OCI-LY3 (cell line): ENCODE data around the gene NLGN1.

Source experiments
- H2AFZ ChIP-seq: fragments of 200-600, 300-600 bp; shearing (Covaris generic); 2 replicates; pipeline ENCODE4 v1.6.0; 2014; ENCODE audit warnings: antibody characterized with exemption, low read depth, low read length
- H3K27ac ChIP-seq: fragments of 200-600, 300-600 bp; sonication (generic); 2 replicates; pipeline ENCODE4 v1.5.1; 2014; ENCODE audit warnings: mild to moderate bottlenecking, low read length, moderate library complexity, mixed read lengths
- H3K27me3 ChIP-seq: fragments of 200-600, 300-600 bp; sonication (generic); 2 replicates; pipeline ENCODE4 v1.6.1; 2014; ENCODE audit warnings: low read depth, low read length, mixed read lengths
- H3K36me3 ChIP-seq: fragments of 200-600, 300-600 bp; sonication (generic); replicated peaks from 2 replicates; pipeline ENCODE3; 2014; ENCODE audit warnings: low read depth, low read length, mixed read lengths
- H3K4me1 ChIP-seq: fragments of 300-600, 200-600 bp; sonication (generic); 2 replicates; pipeline ENCODE4 v1.6.1; 2014; ENCODE audit warnings: low read length, mixed read lengths
- H3K4me2 ChIP-seq: fragments of 200-600, 300-600 bp; sonication (generic); 2 replicates; pipeline ENCODE4 v1.6.1; 2014; ENCODE audit warnings: low read length, mixed read lengths
- H3K4me3 ChIP-seq: fragments of 300-600, 200-600 bp; sonication (generic); 2 replicates; pipeline ENCODE4 v1.5.1; 2014; ENCODE audit warnings: antibody characterized with exemption, mild to moderate bottlenecking, low read length, moderate library complexity
- H3K79me2 ChIP-seq: fragments of 300-600, 200-600 bp; shearing (Covaris generic); 2 replicates; pipeline ENCODE4 v1.6.1; 2014; ENCODE audit warnings: mild to moderate bottlenecking, low read length, mixed read lengths
- H3K9ac ChIP-seq: fragments of 300-600, 200-600 bp; shearing (Covaris generic); 2 replicates; pipeline ENCODE4 v1.6.0; 2014; ENCODE audit warnings: mild to moderate bottlenecking, low read length, moderate library complexity
- H3K9me3 ChIP-seq: fragments of 200-600, 300-600 bp; shearing (Covaris generic); 2 replicates; pipeline ENCODE4 v1.6.1; 2014; ENCODE audit warnings: low read length, mixed read lengths; ENCODE audit not compliant: insufficient read depth
- H4K20me1 ChIP-seq: fragments of 200-600, 300-600 bp; sonication (generic); 2 replicates; pipeline ENCODE4 v1.6.1; 2016; ENCODE audit warnings: low read length, mixed read lengths; ENCODE audit not compliant: insufficient read depth
- CTCF ChIP-seq: fragments of 200-600, 300-600 bp; sonication (generic); IDR thresholded peaks from 2 replicates; pipeline ENCODE4 v1.5.1; 2014; ENCODE audit warnings: antibody characterized with exemption, low read length, low read depth
- EZH2phosphoT487 ChIP-seq: fragments of 200-600 bp; shearing (Covaris generic); IDR thresholded peaks from 2 replicates; pipeline ENCODE4 v1.6.1; 2018; ENCODE audit warnings: antibody characterized with exemption, mixed run types, low read depth

Gene NLGN1

GRCh38 chr3:173793963-173794362 lies 396.4 kb downstream of the NLGN1 start:
- no peak overlapping the region for H3K9ac ChIP-seq
- no peaks in the 10 kb centered on the region for H3K27me3 ChIP-seq
- H3K4me2 ChIP-seq = no peak overlapping the region
- H3K9me3 ChIP-seq = no peaks in the 10 kb centered on the region
- no peaks in the 10 kb centered on the region for H3K36me3 ChIP-seq
- H4K20me1 ChIP-seq = no peaks in the 10 kb centered on the region
- TF ChIP-seq CTCF (no peak), EZH2phosphoT487 (no peak)
- no peak overlapping the region for H2AFZ ChIP-seq
- H3K4me1 ChIP-seq = no peaks in the 10 kb centered on the region
- no peak overlapping the region for H3K27ac ChIP-seq
- no peak overlapping the region for H3K4me3 ChIP-seq
- H3K79me2 ChIP-seq = no peaks in the 10 kb centered on the region

- no peak overlapping the region for H2AFZ ChIP-seq
- TF ChIP-seq EZH2phosphoT487 = no peak
- H3K79me2 ChIP-seq = no peaks in the 10 kb centered on the region
- no peaks in the 10 kb centered on the region for H3K27me3 ChIP-seq
- H3K4me2 ChIP-seq = no peak overlapping the region
- no peak overlapping the region for H3K27ac ChIP-seq
- H3K9me3 ChIP-seq = no peaks in the 10 kb centered on the region
- H3K9ac ChIP-seq = no peak overlapping the region
- H3K4me1 ChIP-seq = no peaks in the 10 kb centered on the region
- no peaks in the 10 kb centered on the region for H4K20me1 ChIP-seq
- H3K36me3 ChIP-seq = no peaks in the 10 kb centered on the region
- H3K4me3 ChIP-seq = no peak overlapping the region
Measured at GRCh38 chr3:173796405-173796804, 398.9 kb downstream of the NLGN1 start.

- H3K4me2 ChIP-seq = no peak overlapping the region
- no peak overlapping the region for H3K4me3 ChIP-seq
- H3K27ac ChIP-seq = no peak overlapping the region
- TF ChIP-seq EZH2phosphoT487 = no peak
- no peak for TF ChIP-seq CTCF
- H4K20me1 ChIP-seq = no peaks in the 10 kb centered on the region
- no peaks in the 10 kb centered on the region for H3K9me3 ChIP-seq
- H3K27me3 ChIP-seq = no peaks in the 10 kb centered on the region
- H3K79me2 ChIP-seq = no peaks in the 10 kb centered on the region
- no peaks in the 10 kb centered on the region for H3K36me3 ChIP-seq
- H2AFZ ChIP-seq = no peak overlapping the region
- H3K9ac ChIP-seq = no peak overlapping the region
- H3K4me1 ChIP-seq = no peaks in the 10 kb centered on the region
Measured at GRCh38 chr3:173796890-173797289, 399.3 kb downstream of the NLGN1 start.

- H3K9me3 ChIP-seq = no peaks in the 10 kb centered on the region
- H2AFZ ChIP-seq = no peak overlapping the region
- H3K27me3 ChIP-seq = no peaks in the 10 kb centered on the region
- no peak overlapping the region for H3K9ac ChIP-seq
- H3K79me2 ChIP-seq = no peaks in the 10 kb centered on the region
- no peak for TF ChIP-seq EZH2phosphoT487
- no peak for TF ChIP-seq CTCF
- H3K27ac ChIP-seq = no peak overlapping the region
- no peak overlapping the region for H3K4me2 ChIP-seq
- no peaks in the 10 kb centered on the region for H3K36me3 ChIP-seq
- no peaks in the 10 kb centered on the region for H4K20me1 ChIP-seq
- H3K4me1 ChIP-seq = no peaks in the 10 kb centered on the region
- no peak overlapping the region for H3K4me3 ChIP-seq
Measured at GRCh38 chr3:173799060-173799816, 401.7 kb downstream of the NLGN1 start.
